NCI-H1436 treated with DMSO at 0.1 percent for 48 hours (cell line): ENCODE results near the gene DFFB.

Experiments used
- DNase-seq: peaks from one replicate; lab custom pipeline; 2025; lab: John Stamatoyannopoulos, UW

Gene DFFB

DNA sequence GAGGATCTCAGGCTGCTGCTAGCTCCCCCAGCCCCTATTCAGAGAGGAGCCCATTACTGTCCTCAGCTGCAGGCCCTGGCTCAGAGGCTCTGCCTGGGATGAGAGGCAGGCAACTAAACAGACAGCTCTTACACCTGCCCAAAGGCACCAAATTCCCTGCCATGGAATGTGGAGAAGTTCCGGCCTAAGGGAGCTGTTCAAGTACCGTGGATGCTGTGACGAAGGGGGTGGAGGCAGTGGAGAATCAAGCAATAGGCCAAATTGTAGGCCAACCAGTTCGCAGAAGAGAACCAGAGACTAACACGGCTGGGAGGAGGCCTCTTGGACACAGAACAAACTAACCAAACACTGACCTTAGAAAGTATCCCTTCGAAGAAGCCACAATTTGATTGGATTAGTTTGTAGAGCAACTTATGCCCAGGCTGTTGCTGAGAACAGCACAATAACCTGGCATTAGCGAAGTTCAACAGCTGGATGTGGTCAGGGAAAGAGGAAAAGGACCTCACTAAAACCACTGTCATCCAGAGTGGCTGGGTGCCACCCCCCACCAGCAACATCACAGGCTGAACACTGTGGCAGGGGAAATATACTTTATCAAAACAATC is 39.2 kb downstream of the DFFB start:
- no peak for DNase-seq

DNA sequence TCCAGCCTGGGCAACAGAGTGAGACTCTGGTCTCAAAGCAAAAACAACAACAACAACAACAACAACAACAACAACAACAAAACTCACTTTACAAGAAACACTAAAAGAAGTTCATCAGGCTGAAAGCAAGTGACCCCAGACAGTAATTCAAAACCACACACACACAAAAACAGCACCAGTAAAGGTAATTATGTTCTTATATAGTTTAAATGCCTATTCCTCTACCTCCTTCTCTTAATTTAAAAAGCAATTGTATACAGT is 41.1 kb downstream of the DFFB start:
- DNase-seq: no peak

DNA sequence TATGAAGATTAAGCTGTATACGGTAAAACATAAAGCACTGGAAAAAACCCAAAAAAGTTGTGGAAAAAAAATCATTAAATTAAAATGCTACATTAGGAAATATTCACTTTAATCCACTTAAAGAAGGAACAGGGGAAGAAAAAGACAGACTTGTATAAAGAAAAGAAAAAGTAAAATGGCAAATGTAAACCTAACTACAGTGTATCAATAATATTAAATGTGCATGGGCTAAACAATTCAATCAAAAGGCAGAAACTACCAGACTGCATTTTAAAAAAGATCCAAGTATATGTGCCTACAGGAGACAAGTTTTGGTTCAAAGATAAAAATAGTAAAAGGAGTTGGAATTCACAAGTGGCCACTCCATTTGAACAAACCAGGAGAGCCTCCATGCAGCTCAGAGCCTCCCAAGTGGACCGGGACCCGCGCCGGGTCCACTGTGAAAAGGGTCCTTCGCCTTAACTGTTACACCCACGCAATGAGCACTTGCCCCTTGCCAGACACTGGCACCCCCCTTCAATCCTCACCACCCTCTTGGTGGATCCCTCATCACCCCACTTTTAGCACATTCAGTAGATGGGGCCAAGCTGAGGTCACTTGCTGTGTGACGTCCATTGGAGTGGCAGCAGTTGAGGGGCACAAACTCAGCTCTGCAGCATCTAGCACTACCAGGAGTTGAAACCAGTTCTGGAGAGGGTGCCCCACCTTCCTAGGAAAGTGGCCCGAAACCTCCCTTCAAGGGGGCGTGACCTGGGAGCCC is 41.9 kb downstream of the DFFB start:
- DNase-seq: no peak

DNA sequence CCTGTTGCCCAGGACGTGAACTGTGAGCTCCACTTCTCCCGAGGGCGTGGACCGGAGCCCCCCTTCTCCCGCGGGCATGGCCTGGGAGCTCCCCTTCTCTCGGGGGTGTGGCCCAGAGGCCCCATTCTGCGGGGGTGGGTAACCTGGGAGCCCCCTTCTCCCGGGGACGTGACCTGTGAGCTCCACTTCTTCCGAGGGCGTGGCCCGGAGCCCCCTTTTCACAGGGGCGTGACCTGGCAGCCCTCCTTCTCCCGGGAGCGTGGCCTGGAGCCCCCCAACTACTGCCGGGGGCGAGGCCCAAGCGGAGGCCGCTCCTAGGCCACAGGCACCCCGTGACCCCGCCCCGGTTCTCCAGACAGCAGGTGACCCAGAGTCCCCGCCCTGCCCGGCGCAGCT is 42.5 kb downstream of the DFFB start:
- DNase-seq: no peak

DNA sequence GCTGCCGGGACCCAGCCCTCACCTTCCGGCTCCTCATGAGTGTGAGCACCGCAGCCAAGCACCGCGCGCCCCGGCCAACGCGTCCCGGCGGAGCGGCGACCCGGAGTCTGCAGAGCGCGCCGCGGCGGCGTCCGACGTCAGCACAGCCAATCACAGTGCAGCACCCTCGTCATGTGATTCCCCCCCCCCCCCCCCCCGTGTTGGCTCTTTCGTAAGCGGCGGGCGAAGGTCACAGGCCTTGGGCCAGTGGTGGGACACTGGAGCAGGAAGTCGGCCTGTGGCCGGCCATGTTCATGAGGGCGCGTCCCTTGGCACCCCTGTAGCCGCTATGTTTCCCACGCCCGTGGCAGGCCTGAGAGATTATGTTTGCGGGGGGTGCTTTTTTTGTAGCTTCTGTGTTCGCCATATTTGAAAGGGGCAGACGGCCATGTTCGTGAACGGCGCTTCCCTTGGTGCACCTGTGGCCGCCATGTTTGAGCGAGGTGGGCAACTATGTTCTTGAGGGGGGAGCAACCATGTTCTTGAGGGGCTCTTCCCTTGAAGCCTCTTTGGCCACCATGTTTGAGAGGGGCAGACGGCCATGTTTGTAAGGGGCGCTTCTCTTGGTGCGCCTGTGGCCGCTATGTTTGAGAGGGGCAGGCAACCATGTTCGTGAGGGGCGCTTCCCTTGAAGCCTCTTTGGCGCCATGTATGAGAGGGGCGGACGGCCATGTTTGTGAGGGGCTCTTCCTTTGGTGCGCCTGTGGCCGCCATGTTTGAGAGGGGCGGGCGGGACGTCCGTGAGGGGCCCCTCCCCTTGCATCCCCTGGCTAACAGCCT is 43.1 kb downstream of the DFFB start, which contains the start of gene C1orf174:
Gene C1orf174 (minus strand): TSS at position 123 of the 819 bp plus-strand sequence. CDS start 86 bp downstream, at position 37.
- DNase-seq: peak; percentile 92

DNA sequence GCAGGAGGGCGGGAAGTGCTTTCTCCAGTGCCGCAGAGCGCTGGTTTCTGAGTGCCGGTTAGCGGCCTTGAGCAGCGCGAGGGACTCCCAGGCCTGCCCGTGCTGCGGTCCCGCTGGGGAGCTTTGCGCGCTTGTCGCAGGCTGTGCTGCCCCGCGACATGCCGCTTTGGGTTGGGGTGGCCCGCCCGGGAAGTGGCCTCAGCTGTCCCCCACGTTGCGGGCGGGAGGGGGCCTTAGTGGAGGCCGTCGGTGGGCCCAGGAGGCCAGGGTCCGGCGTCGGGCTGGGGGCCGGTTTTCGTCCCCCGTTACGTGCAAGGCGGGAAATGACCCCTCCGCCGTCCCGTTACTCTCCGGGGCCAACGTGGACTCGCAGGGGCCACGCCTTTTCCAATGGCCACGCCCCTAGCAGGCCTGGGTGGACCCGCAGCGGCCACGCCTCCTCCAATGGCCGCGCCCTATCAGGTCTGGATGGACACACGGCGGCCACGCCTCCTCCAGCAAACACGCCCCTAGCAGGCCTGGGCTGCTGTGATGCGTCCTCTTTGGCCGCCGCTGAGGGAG is 43.8 kb downstream of the DFFB start:
- DNase-seq: peak; percentile 30

DNA sequence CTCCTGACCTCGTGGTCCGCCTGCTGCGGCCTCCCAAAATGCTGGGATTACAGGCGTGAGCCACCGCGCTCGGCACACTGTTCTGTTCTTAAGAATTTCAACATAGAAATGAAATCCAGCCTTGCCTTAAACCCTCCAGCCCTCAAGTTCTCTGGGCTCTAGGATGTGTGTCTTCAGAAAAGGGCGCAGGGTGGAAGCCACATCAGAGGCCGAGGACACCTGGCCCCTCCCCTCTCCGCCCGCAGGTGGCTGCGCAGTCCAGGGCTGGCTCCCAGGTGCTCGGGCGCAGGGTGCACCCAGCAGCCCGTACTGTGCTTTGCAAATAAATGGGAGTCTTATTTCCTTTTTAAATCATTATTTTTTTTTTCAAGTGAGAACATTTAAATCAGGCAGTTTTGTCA is 44.8 kb downstream of the DFFB start:
- no peak for DNase-seq

DNA sequence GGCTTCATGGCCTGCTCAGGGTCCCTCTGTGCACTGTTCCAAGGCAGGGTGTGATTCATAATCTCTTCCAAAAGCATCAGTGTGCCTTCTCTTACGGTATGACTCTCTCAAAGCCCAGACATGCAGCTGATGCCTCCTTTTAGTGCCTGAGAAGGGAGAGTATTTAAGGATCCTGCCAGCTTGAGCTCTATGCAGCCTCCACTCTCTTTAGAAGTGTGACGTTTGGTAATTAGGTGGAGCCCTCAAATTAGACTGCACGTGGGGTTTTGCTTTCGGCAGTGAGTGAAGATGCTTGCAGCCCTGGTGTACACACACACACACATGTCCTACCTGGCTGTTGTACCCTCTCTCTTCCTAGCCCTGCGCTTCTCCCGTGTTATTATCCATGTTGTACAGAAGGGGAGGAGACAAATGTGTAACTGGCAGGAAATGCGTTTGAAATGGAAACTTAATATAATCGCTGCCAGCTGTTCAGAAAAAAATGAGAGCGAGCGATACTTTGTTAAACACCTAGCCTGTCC is 45.4 kb downstream of the DFFB start:
- DNase-seq: no peak

DNA sequence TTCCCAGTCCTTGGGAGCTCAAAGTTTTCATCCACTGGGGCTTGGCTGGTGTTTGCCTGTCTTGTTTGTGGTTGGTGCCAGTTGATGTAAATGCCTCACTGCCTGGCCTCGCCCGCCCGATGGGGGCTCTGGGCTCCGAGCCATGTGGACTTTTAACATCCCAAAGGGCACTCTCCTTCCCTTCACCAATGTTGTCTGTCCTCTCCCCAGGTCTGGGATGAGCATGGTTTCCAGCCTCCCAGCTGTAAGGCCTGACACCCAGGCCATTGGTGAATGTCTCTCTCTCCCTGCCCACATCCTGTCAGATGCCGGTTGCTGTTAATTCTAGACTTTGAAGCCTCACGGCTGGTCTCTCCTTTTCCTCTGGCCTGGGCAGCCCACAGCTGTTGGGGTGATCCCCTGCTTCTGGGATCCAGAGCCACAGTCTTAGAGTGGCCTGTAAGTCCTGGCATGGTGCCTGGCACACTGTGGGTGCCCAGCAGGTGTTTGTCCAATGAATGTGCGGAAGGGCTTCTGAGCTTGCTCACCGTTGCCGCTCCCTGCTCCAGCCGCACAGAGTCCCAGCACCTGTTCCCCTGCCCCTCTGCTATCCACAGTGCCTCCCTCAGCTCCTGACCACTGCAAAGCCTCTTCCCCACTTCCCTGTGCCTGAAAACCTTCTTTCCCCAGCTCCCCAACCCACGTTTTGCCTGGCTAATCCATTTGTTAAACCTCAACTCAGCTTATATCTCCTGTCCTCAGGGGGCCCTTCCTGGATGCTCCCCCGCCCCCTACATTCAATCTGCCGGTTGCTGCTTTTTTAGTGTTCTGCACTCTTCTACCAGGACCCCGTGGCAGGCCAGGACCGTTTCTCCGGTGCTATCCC is 46.1 kb downstream of the DFFB start:
- DNase-seq: no peak

DNA sequence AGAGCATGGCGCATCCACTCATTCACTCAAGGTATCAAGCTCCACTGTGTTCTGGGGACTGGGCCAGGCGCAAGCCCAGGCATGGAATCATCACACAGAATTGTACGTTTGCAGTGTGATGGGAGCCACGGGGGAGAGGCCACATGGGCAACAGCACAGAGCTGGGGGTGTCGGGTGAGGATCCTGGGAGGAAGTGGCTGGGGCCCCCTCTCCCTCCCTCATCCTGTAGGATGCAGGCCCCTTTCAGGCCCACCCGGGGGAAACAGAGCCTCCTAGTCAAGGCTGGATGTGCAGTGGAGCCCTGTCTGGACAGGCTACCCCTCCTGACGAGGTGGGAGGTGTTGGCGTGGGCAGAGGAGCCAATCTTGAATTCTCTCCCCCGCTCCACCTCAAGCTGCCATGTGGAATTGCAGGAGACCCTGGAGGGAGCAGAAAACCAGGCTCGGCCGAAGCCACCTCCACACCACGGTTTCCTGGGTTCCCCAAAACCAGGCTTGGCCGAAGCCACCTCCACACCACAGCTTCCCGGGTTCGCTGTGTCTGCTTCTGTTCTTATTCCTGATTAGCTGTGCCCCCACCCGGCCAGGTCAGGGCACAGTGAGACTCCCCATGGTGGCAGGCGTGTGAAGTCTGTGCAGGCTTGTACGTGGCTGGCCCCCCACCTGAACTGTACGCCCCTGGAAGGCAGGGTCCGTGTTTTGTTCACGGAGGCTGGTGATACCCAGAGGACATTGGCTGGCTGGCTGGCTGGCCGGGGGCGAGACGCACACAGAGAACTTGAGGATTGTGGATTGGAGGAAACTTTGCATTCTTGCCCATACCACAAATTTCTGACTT is 46.9 kb downstream of the DFFB start:
- no peak for DNase-seq

DNA sequence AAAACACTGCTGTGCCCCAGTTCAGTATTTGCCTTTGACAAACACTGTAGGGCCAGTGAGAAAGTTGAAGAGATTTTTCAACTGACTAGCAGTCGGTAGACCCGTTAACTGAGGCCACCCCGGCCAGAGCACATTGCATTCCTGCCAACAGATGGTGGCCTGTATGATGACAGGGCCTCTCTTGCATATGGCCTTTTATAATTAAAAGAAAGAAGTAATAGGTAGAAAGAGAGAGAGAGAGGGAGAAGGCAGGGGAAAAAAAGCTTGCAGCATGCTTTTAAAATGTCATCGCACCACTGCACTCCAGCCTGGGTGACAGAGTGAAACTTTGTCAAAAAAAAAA is 47.5 kb downstream of the DFFB start:
- DNase-seq: no peak

DNA sequence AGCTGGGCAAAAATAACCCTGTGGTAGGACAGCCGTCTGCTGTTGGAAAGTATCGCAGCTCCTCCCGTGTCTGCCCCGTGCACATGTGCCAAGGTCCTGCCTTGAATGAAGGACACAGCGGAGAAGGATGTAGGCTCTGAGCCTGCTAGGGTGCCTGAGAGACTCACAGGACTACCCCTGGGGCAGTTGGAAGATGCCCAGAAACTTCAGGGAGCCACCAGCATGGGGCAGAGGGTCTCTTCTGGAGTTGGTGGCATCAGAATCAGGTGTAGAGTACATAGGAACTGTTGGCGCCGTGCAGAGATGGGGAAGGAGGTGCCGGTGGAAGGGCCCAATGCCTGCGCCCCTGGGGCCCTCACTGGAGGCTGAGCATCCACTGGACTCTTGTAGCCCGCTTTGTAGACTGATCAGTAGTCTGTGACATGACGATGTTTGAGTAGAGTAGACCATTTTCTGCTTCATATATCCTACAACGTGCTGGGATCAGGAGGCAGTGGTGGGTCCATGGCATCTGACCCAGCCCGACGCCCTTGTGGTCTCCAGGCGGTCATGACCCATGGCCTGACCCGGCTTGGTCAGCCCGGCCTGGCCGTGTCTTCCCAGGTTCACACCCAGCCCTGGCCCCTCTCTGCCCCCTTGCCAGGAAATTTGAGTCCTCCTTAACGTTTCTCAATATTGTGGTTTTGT is 48.1 kb downstream of the DFFB start:
- DNase-seq: no peak

DNA sequence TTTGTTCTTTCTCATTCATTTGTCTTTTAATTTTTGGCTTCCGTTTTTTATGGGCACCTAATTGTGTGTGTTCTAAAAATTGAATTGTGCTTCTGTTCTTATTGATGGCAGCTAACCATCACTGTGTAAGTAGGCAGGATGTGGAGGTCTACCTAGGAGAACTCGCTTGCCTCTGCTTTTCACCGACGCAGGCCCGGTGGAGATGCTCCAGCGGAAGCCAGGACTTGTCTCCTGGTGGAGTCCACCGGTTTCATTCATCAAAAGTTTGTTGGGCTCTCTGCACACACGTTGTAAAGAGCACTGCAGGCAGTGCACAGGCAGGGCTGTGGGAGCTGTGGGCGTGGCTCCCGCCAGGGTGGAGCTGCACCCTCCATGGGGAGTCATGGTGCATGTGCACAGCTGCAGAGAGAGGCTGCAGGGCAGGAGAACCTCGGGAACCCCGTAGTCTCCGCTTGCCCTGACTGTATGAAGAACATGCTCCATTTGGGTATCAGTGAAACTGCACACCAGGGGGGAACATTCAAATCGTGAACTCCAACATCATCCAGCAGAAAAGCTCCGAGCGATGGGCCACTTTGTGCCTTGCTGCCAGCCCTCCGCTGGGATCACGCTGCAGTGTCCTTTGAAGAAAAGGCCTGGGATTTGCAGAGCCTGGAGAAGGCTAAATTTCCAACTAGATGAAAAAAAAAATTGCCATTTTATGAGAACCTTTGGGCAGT is 48.8 kb downstream of the DFFB start:
- no peak for DNase-seq

DNA sequence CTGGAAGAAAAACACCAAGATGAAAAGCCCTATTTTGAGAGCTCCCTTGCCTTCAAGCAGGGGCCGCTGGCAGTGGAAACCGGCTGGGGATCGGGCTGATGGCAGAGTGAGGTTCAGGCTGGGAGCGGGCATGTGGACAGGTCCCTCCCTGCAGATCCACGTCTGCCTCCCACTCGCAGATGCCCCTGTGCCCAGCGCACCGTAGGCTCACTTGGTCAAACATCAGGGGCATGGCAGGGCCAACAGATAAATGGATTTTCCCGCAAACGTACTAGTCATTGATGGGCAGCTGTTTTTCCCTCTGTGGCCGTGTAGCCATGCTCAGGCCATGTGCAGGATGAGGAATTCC is 49.4 kb downstream of the DFFB start:
- no peak for DNase-seq

DNA sequence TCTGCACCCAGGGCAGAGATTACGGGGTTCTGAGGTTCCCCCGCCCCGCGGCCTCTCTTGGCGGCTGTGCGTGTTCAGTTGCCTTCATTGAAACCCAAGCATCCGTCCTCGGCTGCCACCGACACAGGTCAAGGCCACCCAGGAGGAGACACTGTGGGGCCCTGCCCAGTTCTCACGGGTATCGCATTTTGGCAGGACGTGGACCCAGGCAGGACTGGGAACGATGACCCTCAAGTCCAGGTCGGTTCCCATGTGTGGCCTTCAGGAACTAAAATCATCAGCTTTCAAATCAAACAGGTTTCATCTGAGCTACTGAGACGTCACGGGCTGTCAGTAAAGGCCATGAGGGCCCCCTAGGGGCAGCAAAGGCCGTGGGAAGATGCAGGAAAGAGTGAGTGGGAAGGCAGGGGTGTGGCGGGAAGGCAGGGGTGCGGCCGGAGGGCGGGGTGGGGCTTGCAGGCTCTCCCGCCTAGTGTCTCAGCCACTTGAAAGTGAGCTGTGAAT is 49.8 kb downstream of the DFFB start:
- DNase-seq: no peak

DNA sequence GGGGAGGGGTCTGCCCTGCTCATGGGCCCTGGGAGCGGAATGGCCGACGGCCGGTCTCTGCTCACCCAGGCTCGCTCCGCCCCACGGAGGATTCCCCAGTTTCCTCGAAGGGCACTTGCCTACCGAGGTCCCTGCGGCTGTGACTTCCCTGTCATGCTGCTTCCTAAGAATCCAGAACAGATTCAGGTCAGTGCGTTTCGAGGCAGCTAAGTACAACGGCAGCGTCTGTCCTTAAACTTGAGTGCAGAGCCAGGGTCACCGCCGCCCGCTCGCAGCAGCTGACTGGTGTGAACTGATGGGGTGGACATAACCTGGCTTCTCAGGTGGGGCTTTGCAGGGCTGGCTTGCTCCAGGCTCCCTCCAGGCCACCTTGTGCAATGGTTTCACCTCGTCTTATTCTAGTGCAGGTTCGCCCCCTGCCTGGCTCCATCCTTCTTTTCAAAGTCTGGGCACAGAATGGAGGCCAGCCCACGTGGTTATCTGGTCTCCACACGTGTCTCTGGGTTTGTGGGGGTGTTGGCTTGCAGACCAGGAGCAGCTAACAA is 50.4 kb downstream of the DFFB start:
- no peak for DNase-seq

DNA sequence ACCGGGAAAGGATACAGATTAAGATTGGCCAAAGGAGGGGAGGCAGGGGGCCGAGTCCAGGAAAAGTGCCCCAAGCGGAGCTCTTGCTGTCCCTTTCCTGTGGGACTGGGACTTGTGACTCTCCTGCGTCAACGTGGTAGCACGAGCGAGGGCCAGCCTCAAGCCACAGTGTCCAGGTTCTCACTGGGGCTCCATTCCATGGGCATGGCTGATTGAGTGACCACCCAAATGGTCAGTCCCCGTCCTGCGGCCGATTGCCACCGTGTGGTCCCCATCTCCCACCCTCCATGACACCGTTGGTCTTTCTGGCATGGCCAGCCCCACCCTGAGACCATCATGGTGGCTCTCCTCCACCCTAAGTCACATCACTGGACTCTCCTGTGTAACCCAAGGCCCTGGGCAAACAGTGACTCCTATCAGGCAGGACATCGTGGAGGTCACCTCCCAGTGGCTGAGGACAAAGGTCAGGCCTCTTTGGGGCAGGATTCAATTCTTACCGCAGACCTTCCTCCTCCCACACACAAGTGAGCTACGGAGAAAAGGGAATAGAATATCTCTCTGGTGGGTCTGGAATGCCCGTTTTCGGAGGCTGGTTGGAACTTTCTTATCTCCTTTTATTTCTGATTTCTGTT is 51.7 kb downstream of the DFFB start:
- DNase-seq: no peak

DNA sequence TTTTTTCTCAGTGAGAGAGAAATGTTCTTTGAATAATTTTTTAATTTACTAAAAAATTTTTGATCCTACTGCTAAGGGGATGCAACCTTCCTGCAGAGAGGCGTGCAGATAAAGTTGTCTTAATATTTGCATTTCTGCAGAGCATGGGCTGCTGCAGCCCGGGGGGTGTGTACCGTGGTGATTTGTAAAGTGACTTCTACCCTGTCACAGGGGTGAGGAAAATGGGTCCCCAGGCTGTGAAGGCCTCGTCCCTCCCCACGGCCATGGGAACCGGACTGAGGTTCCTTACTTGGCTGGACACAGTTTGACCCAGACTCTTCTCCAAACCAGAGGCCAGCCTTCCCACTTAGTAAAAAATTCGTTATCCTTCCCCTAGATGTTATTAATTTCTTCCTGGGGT is 52.3 kb downstream of the DFFB start:
- DNase-seq: no peak
